ENCODE measurements around the gene CLTCL1. TPM values are rescaled to one million over a fixed set of nuclear protein-coding genes. Genes with fewer than 3 reads are reported as not detected.
"Not testable (repeated sequence)": the region's sequence is repeated elsewhere in the genome, so short reads cannot be mapped to it uniquely, and the experiment has no call there.

CLTCL1 gene
- total and polyA plus RNA-seq, 10 donors = 1.0 to 12.4 (median 6.1) TPM

DNA sequence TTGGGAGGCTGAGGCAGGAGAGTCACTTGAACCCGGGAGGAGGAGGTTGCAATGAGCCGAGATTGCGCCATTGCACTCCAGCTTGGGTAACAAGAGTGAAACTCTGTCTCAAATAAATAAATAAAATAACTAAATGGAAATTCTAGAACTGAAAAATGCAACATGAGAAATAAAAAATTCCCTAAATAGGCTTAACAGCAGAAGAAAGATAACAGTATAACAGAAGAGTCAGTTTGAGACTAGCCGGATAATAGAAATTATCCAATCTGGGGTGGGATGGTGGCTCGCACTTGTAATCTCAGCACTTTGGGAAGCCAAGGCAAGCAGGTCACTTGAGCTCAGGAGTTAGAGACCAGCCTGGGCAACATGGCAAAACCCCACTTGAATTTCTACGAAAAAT is 127.1 kb downstream of the CLTCL1 start:
- no peak for DNase-seq
- no peaks in the 10 kb centered on the region for H3K36me3 ChIP-seq
- peaks cover 0 to 7% (median 4%) of the 10 kb centered on the region in 6 donors for H3K4me1 ChIP-seq
- H3K27me3 ChIP-seq (replicated peaks in 1 of 7) = peaks cover 0 to 65% (median 24%) of the 10 kb centered on the region in 7 donors
- no peak overlapping the region for H3K4me3 ChIP-seq
- H3K27ac ChIP-seq = no peak overlapping the region
- H3K9me3 ChIP-seq = peaks cover 0 to 12% (median 5%) of the 10 kb centered on the region in 8 donors
- no peak for TF ChIP-seq POLR2AphosphoS5 (IDR thresholded peaks at IDR 0.05)
- TF ChIP-seq, protein P1, sequence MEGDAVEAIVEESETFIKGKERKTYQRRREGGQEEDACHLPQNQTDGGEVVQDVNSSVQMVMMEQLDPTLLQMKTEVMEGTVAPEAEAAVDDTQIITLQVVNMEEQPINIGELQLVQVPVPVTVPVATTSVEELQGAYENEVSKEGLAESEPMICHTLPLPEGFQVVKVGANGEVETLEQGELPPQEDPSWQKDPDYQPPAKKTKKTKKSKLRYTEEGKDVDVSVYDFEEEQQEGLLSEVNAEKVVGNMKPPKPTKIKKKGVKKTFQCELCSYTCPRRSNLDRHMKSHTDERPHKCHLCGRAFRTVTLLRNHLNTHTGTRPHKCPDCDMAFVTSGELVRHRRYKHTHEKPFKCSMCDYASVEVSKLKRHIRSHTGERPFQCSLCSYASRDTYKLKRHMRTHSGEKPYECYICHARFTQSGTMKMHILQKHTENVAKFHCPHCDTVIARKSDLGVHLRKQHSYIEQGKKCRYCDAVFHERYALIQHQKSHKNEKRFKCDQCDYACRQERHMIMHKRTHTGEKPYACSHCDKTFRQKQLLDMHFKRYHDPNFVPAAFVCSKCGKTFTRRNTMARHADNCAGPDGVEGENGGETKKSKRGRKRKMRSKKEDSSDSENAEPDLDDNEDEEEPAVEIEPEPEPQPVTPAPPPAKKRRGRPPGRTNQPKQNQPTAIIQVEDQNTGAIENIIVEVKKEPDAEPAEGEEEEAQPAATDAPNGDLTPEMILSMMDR (IDR thresholded peaks at IDR 0.05 in 8 of 11, conservative IDR thresholded peaks at IDR 0.05 in 3 of 11) = no peak
- TF ChIP-seq POLR2A (IDR thresholded peaks at IDR 0.05) = no peak
- 93 to 99% (median 95%) methylated on average over 6 of the region's 6 CpGs for WGBS, 5 donors
- intact Hi-C loops (cut with DNase I; ENCODE audit: low total_unique reads) = loop anchor here (10.0 kb wide), 1 partner anchor 60 kb away; no protein-coding TSS in a partner anchor

DNA sequence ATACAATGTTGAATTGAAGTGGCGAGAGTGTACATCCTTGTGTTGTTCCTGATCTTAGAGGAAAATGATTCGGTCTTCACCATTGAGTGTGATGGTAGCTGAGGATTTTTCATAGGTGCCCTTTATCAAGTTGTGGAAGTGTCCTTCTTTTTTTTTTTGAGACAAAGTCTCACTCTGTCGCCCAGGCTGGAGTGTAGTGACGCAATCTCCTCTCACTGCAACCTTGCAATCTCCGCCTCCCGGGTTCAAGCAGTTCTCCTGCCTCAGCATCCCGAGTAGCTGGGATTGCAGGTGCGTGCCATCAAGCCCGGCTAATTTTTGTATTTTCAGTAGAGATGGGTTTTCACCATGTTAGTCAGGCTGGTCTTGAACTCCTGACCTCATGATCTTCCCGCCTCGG is 132.9 kb downstream of the CLTCL1 start:
- H3K9me3 ChIP-seq; intact Hi-C loops (cut with DNase I; ENCODE audit: low total_unique reads); DNase-seq; H3K27ac ChIP-seq; H3K4me1 ChIP-seq; H3K4me3 ChIP-seq; H3K36me3 ChIP-seq: not testable (repeated sequence)
- WGBS, 5 donors = 78 to 90% (median 81%) methylated on average over 11 of the region's 11 CpGs
- peaks cover 0 to 37% (median 0%) of the 10 kb centered on the region in 7 donors for H3K27me3 ChIP-seq (replicated peaks in 1 of 7)

DNA sequence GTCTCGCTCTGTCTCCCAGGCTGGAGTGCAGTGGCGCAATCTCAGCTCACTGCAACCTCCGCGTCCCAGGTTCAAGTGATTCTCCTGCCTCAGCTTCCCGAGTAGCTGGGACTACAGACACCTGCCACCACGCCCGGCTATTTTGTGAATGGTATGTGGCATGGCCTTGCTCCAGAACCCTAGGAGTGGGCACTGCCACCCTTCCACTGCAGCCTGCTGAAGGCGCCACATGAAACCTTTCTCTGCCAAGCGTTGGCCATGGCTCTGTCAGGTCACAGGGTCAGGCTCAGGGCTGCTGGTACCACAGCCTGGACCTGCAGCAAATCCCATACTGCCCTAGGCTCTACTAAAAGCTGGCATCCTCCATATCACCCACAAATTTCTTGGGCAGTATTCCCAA is 135.4 kb downstream of the CLTCL1 start:
- H3K36me3 ChIP-seq; intact Hi-C loops (cut with DNase I; ENCODE audit: low total_unique reads); H3K4me1 ChIP-seq; H3K27ac ChIP-seq; DNase-seq; H3K4me3 ChIP-seq: not testable (repeated sequence)
- H3K27me3 ChIP-seq (replicated peaks in 1 of 7) = peaks cover 2 to 55% (median 18%) of the 10 kb centered on the region in 7 donors
- WGBS, 5 donors = 87 to 90% (median 87%) methylated on average over 9 of the region's 9 CpGs
- H3K9me3 ChIP-seq = peaks cover 0 to 14% (median 0%) of the 10 kb centered on the region in 8 donors

DNA sequence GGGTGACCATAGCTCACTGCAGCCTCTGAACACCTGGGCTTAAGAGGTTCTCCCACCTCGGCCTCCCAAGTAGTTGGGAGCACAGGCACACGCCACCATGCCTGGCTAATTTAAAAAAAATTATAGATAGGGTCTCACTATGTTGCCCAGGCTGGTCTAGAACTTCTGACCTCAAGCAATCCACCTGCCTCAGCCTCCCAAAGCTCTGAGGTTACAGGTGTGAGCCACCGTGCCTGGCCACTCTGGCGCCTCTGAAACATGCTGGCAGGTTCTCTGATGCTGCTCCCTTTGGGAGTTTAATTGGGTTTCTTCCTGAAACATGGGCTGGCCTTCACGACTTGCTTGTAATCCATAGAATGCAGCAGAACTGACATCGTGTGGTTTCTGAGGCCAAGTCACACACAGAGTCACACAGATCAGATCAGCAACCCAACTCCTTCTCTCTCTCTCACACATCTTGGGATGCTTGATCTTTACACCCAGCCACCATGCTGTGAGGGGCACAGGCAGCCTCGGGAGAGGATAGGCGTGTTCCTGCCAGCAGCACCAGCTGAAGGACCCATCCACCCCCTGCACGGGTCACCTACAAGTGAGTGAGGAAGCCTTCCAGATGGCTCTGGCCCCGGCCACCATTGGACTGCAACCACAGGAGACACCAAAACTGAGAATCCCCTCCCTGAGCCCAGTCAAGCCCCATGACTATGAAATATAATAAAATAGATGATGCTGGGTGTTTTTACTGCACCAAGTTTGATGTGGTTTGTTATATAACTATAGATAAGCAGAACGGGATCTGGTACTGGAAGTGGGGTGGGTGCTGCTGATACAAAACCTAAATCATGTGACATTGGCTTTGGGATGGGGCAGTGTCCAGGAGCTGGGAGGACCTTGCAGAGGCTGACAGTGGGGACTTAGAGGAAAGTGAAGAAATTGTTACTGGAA is 138.3 kb downstream of the CLTCL1 start:
- DNase-seq = no peak
- H3K9me3 ChIP-seq = peaks cover 0 to 14% (median 0%) of the 10 kb centered on the region in 8 donors
- peaks cover 0 to 24% (median 14%) of the 10 kb centered on the region in 6 donors for H3K4me1 ChIP-seq
- intact Hi-C loops (cut with DNase I; ENCODE audit: low total_unique reads) = no loop called here
- H3K27ac ChIP-seq = no peak overlapping the region
- peaks cover 6 to 84% (median 44%) of the 10 kb centered on the region in 7 donors for H3K27me3 ChIP-seq (replicated peaks in 1 of 7)
- no peak overlapping the region for H3K4me3 ChIP-seq
- TF ChIP-seq POLR2AphosphoS5 (IDR thresholded peaks at IDR 0.05) = no peak
- no peak for TF ChIP-seq POLR2A (IDR thresholded peaks at IDR 0.05)
- TF ChIP-seq, protein P1 (IDR thresholded peaks at IDR 0.05 in 8 of 11, conservative IDR thresholded peaks at IDR 0.05 in 3 of 11) = no peak
- H3K36me3 ChIP-seq = no peaks in the 10 kb centered on the region
- WGBS, 5 donors = 52 to 67% (median 56%) methylated on average over 11 of the region's 11 CpGs
